K562 (cell line): ENCODE measurements around the gene DIPK1B.

Experiments used
- CTCF ChIP-seq, 3 experiments: IDR thresholded peaks in 2 of 3; conservative IDR thresholded peaks in 1 of 3; 2 replicates each; pipeline ENCODE4 v1.5.1; 2011 to 2012; ENCODE audit warnings: low read length in 3 of 3, mild to moderate bottlenecking in 3 of 3, control low read depth in 2 of 3, improper control_type of control experiment in 1 of 3, inconsistent platforms in 1 of 3, low read depth in 1 of 3, mixed read lengths in 1 of 3, moderate library complexity in 1 of 3; ENCODE audit not compliant: insufficient read depth in 2 of 3
- EZH2 ChIP-seq: IDR thresholded peaks from 2 replicates; pipeline ENCODE4 v1.6.1; 2012; ENCODE audit warnings: low read depth, mild to moderate bottlenecking, inconsistent platforms, low read length, borderline replicate concordance
- ILK ChIP-seq: fragments of 450-650 bp; IDR thresholded peaks from 2 replicates; pipeline ENCODE4 v1.6.1; 2016; ENCODE audit warnings: missing genetic modification characterization, low read depth, mild to moderate bottlenecking, missing compliant biosample characterization, moderate library complexity, borderline replicate concordance
- NFATC3 ChIP-seq: fragments of 450-650 bp; IDR thresholded peaks from 2 replicates; pipeline ENCODE4 v1.6.1; 2017; ENCODE audit warnings: mild to moderate bottlenecking

DNA sequence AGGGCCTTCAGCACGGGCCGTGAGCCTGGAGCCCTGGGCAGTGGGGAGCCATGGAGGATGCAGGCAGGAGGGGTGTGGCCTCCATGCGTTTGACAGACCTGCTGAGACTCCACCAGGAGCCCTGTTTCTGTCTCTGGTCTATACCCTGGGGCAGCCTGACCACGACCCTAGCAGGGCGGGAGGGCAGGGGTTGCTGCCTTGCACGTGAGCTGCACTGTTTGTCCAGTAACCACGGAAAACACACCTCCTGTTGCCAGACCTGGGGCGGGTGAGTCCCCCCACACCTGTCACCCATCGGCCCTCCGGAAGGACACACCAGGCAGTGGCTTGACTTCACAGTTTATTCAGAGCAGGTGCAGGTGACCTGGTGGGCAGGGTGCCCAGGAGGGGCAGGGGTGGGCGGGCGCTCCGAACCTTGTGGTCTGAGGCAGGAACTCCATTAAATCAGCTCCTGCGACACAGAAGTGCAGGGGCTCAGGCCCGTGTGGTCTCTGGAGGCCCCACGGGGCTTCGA, 41.7 kb downstream of the DIPK1B start:
- TF ChIP-seq EZH2 (no peak), NFATC3 (no peak), CTCF (IDR thresholded peaks at IDR 0.05 in 2 of 3, conservative IDR thresholded peaks at IDR 0.05 in 1 of 3; ENCODE audit: insufficient read depth in 2 of 3, low read depth in 1 of 3, low read length in 3 of 3) (no peak), ILK (tag) (no peak)
